Loucy (cell line): ENCODE measurements around the gene SASH1.

Source experiments
- H2AFZ ChIP-seq: fragments of 200-600 bp; sonication (generic); 2 replicates; pipeline ENCODE4 v1.6.0; 2016; ENCODE audit warnings: antibody characterized with exemption, mild to moderate bottlenecking, low read length, moderate library complexity
- H3F3A ChIP-seq: fragments of 200-600 bp; 2 replicates; pipeline ENCODE4 v1.6.0; 2016; ENCODE audit warnings: antibody characterized with exemption, low read depth, mild to moderate bottlenecking
- H3K27me3 ChIP-seq: fragments of 200-600 bp; sonication (generic); 2 replicates; pipeline ENCODE4 v1.6.1; 2014; ENCODE audit warnings: low read length, mild to moderate bottlenecking; ENCODE audit not compliant: insufficient read depth, poor library complexity, severe bottlenecking
- H3K36me3 ChIP-seq: fragments of 200-600 bp; sonication (generic); 2 replicates; pipeline ENCODE4 v1.6.1; 2016; ENCODE audit warnings: low read length; ENCODE audit not compliant: insufficient read depth
- H3K4me1 ChIP-seq: fragments of 200-600 bp; sonication (generic); 2 replicates; pipeline ENCODE4 v1.5.1; 2014; ENCODE audit warnings: low read length, mild to moderate bottlenecking; ENCODE audit not compliant: insufficient read depth, poor library complexity, severe bottlenecking
- H3K4me2 ChIP-seq: fragments of 200-600 bp; sonication (generic); 2 replicates; pipeline ENCODE4 v1.6.0; 2014; ENCODE audit warnings: antibody characterized with exemption, low read length, low read depth, mild to moderate bottlenecking; ENCODE audit not compliant: poor library complexity, severe bottlenecking
- H3K4me3 ChIP-seq: fragments of 200-600 bp; sonication (generic); 2 replicates; pipeline ENCODE4 v1.5.1; 2014; ENCODE audit warnings: low read length, mild to moderate bottlenecking, mixed read lengths; ENCODE audit not compliant: poor library complexity, severe bottlenecking
- H3K79me2 ChIP-seq: fragments of 200-600 bp; sonication (generic); 2 replicates; pipeline ENCODE4 v1.6.1; 2014; ENCODE audit warnings: low read length; ENCODE audit not compliant: insufficient read depth
- H3K9ac ChIP-seq: fragments of 200-600 bp; sonication (generic); 2 replicates; pipeline ENCODE4 v1.6.0; 2014; ENCODE audit warnings: mild to moderate bottlenecking, low read depth, low read length, moderate library complexity; ENCODE audit not compliant: poor library complexity, severe bottlenecking
- H3K9me2 ChIP-seq: fragments of 200-600 bp; sonication (generic); replicated peaks from 2 replicates; pipeline ENCODE4 v1.6.1; 2016; ENCODE audit warnings: low read depth, low read length, mixed read lengths
- H3K9me3 ChIP-seq: fragments of 200-600 bp; sonication (generic); 2 replicates; pipeline ENCODE4 v1.6.1; 2014; ENCODE audit warnings: mild to moderate bottlenecking, antibody characterized with exemption, low read length, low read depth; ENCODE audit not compliant: insufficient read depth
- H4K20me1 ChIP-seq: fragments of 200-600 bp; sonication (generic); 2 replicates; pipeline ENCODE4 v1.6.0; 2014; ENCODE audit warnings: antibody characterized with exemption, low read length, mild to moderate bottlenecking; ENCODE audit not compliant: insufficient read depth, poor library complexity, severe bottlenecking
- CTCF ChIP-seq: fragments of 200-600 bp; sonication (generic); conservative IDR thresholded peaks from 2 replicates; pipeline ENCODE4 v1.5.1; 2014; ENCODE audit warnings: mild to moderate bottlenecking, antibody characterized with exemption, low read length
- EZH2phosphoT487 ChIP-seq: fragments of 200-600 bp; IDR thresholded peaks from 2 replicates; pipeline ENCODE4 v1.6.1; 2018; ENCODE audit warnings: antibody characterized with exemption, mild to moderate bottlenecking, moderate library complexity, borderline replicate concordance

The SASH1 gene

GRCh38 chr6:148530394-148530953, 187.8 kb downstream of the SASH1 start:
- H3K4me2 ChIP-seq: no peak overlapping the region
- no peaks in the 10 kb centered on the region for H3K27me3 ChIP-seq
- no peak overlapping the region for H3K4me3 ChIP-seq
- H3K36me3 ChIP-seq: no peaks in the 10 kb centered on the region
- H3K9me3 ChIP-seq: no peaks in the 10 kb centered on the region
- H3K9ac ChIP-seq: no peak overlapping the region
- TF ChIP-seq CTCF (no peak), EZH2phosphoT487 (no peak)
- H3K9me2 ChIP-seq: no peaks in the 10 kb centered on the region
- no peaks in the 10 kb centered on the region for H3K4me1 ChIP-seq
- peak overlapping the region; percentile 46 for H2AFZ ChIP-seq
- no peaks in the 10 kb centered on the region for H4K20me1 ChIP-seq
- no peaks in the 10 kb centered on the region for H3K79me2 ChIP-seq
- no peaks in the 10 kb centered on the region for H3F3A ChIP-seq

GRCh38 chr6:148530976-148531375, 188.3 kb downstream of the SASH1 start:
- Histone ChIP-seq H3K4me2 (no peak overlapping the region), H3K27me3 (no peaks in the 10 kb centered on the region), H3K4me3 (no peak overlapping the region), H3K4me1 (no peaks in the 10 kb centered on the region), H3F3A (no peaks in the 10 kb centered on the region), H3K9ac (no peak overlapping the region), H2AFZ (peak overlapping the region; percentile 46; the same call in 1 of the 2 replicates), H3K9me3 (no peaks in the 10 kb centered on the region), H3K79me2 (no peaks in the 10 kb centered on the region), H3K36me3 (no peaks in the 10 kb centered on the region), H4K20me1 (no peaks in the 10 kb centered on the region), H3K9me2 (no peaks in the 10 kb centered on the region)
- TF ChIP-seq EZH2phosphoT487 (no peak), CTCF (no peak)

- no peaks in the 10 kb centered on the region for H4K20me1 ChIP-seq
- TF ChIP-seq EZH2phosphoT487 (no peak), CTCF (no peak)
- no peaks in the 10 kb centered on the region for H3K4me1 ChIP-seq
- no peak overlapping the region for H3K4me2 ChIP-seq
- H2AFZ ChIP-seq: no peak overlapping the region
- H3K9ac ChIP-seq: no peak overlapping the region
- no peaks in the 10 kb centered on the region for H3K9me3 ChIP-seq
- H3K79me2 ChIP-seq: no peaks in the 10 kb centered on the region
- no peaks in the 10 kb centered on the region for H3K27me3 ChIP-seq
- H3K4me3 ChIP-seq: no peak overlapping the region
- no peaks in the 10 kb centered on the region for H3K36me3 ChIP-seq
- no peaks in the 10 kb centered on the region for H3K9me2 ChIP-seq
- no peaks in the 10 kb centered on the region for H3F3A ChIP-seq
Measured at GRCh38 chr6:148532698-148533097, 190.1 kb downstream of the SASH1 start.
